ENCODE results near the gene TNS4.

GRCh38 chr17:40522250-40522960, 21.0 kb upstream of the TNS4 start:
- TF ChIP-seq CTCF (IDR thresholded peaks at IDR 0.05) (no peak), POLR2A (IDR thresholded peaks at IDR 0.05) (no peak)
